ENCODE measurements around the gene SH2D4B.
A peak's percentile ranks its signal among the peaks of the same experiment; 100 is the strongest.

SH2D4B gene

GRCh38 chr10:80612261-80612660 lies 74.6 kb downstream of the SH2D4B start:
- no peak overlapping the region for H3K27ac Mint-ChIP-seq
- H3K4me1 Mint-ChIP-seq, result peaks cover 44% of the 10 kb centered on the region
- no peak overlapping the region for H3K4me3 Mint-ChIP-seq
- H3K9me3 Mint-ChIP-seq, result peaks cover 9% of the 10 kb centered on the region
- H3K27me3 Mint-ChIP-seq (ENCODE audit: low read depth, poor library complexity), result peaks cover 3% of the 10 kb centered on the region
- TF ChIP-seq CTCF (IDR thresholded peaks at IDR 0.05), result no peak
- no peak for DNase-seq
- peaks cover 5% of the 10 kb centered on the region for H3K36me3 Mint-ChIP-seq (ENCODE audit: low read depth)

- no peak for DNase-seq
- peak overlapping the region; percentile 78 for H3K27ac Mint-ChIP-seq
- peaks cover 9% of the 10 kb centered on the region for H3K9me3 Mint-ChIP-seq
- H3K4me1 Mint-ChIP-seq, result peaks cover 35% of the 10 kb centered on the region
- no peaks in the 10 kb centered on the region for H3K27me3 Mint-ChIP-seq (ENCODE audit: low read depth, poor library complexity)
- H3K4me3 Mint-ChIP-seq, result no peak overlapping the region
- TF ChIP-seq CTCF (IDR thresholded peaks at IDR 0.05), result no peak
- H3K36me3 Mint-ChIP-seq (ENCODE audit: low read depth), result peaks cover 5% of the 10 kb centered on the region
Measured at GRCh38 chr10:80613466-80614170, 75.9 kb downstream of the SH2D4B start.

GRCh38 chr10:80614576-80615416 lies 77.1 kb downstream of the SH2D4B start:
- Mint-ChIP-seq H3K4me3 (no peak overlapping the region), H3K36me3 (ENCODE audit: low read depth) (peaks cover 5% of the 10 kb centered on the region), H3K9me3 (peaks cover 9% of the 10 kb centered on the region), H3K4me1 (peaks cover 40% of the 10 kb centered on the region), H3K27ac (no peak overlapping the region), H3K27me3 (ENCODE audit: low read depth, poor library complexity) (no peaks in the 10 kb centered on the region)
- TF ChIP-seq CTCF (IDR thresholded peaks at IDR 0.05), result no peak
- no peak for DNase-seq

- DNase-seq, result no peak
- peaks cover 29% of the 10 kb centered on the region for H3K4me1 Mint-ChIP-seq
- TF ChIP-seq CTCF (IDR thresholded peaks at IDR 0.05), result no peak
- H3K36me3 Mint-ChIP-seq (ENCODE audit: low read depth), result peaks cover 5% of the 10 kb centered on the region
- H3K4me3 Mint-ChIP-seq, result no peak overlapping the region
- H3K9me3 Mint-ChIP-seq, result peaks cover 9% of the 10 kb centered on the region
- no peaks in the 10 kb centered on the region for H3K27me3 Mint-ChIP-seq (ENCODE audit: low read depth, poor library complexity)
- H3K27ac Mint-ChIP-seq, result no peak overlapping the region
Measured at GRCh38 chr10:80617807-80618206, 80.1 kb downstream of the SH2D4B start.

GRCh38 chr10:80619036-80619435 lies 81.3 kb downstream of the SH2D4B start:
- peaks cover 17% of the 10 kb centered on the region for H3K4me1 Mint-ChIP-seq
- TF ChIP-seq CTCF (IDR thresholded peaks at IDR 0.05), result no peak
- DNase-seq, result no peak
- no peak overlapping the region for H3K27ac Mint-ChIP-seq
- H3K4me3 Mint-ChIP-seq, result no peak overlapping the region
- H3K9me3 Mint-ChIP-seq, result peaks cover 3% of the 10 kb centered on the region
- no peaks in the 10 kb centered on the region for H3K27me3 Mint-ChIP-seq (ENCODE audit: low read depth, poor library complexity)
- no peaks in the 10 kb centered on the region for H3K36me3 Mint-ChIP-seq (ENCODE audit: low read depth)

All from nephron progenitor cell (in vitro differentiated cells).